Measurements from ENCODE around the gene TAC4.

The TAC4 gene

GRCh38 chr17:49848019-49848473, at the start of gene TAC4:
TAC4 (minus strand) TSS chr17:49848069; CDS start chr17:49848017, 52 bp downstream.
- DNase-seq, result no peak

- no peak for DNase-seq
Observed at GRCh38 chr17:49896860-49897259, 49.0 kb upstream of the TAC4 start.

DNA sequence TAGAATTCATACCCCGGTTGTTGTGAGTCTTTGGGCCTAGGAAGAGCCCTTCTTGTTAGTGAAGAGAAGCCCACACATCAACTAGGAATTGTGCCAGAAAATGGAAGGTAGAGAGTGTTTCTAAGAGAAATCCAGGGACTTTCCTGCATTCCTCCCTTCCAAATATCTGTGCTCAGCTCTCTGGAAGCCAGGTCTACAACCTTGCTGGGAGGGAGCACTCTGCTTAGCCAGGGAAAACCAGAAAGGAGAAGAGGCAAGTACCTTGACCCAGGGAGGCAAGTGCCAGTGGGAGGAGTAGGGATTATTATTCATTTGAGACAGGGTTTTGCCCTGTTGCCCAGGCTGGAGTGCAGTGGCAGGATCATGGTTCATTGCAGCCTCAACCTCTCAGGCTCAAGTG, 48.4 kb upstream of the TAC4 start:
- DNase-seq, result no peak

DNA sequence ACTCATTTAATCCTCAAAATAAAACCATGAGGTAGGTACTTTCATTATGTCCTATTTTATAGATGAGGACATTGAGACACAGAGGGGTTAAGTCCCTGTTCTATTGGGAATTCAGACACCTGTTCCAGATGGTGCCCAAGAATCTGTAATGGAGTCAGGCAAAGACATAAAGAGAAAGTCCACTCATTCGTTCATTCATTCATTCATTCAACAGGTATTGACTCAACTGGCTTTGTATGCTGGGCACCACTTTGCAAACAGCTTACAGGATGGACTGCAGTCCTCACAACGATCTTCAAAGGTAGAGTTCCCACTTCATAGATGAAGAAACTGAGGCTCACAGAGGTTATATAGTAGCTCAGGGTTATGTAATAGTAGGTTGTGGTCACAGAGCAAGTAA, 47.9 kb upstream of the TAC4 start:
- no peak for DNase-seq

GRCh38 chr17:49894761-49895160, 46.9 kb upstream of the TAC4 start:
- no peak for DNase-seq

- DNase-seq, result no peak
Observed at GRCh38 chr17:49891694-49892389, 44.0 kb upstream of the TAC4 start.

DNA sequence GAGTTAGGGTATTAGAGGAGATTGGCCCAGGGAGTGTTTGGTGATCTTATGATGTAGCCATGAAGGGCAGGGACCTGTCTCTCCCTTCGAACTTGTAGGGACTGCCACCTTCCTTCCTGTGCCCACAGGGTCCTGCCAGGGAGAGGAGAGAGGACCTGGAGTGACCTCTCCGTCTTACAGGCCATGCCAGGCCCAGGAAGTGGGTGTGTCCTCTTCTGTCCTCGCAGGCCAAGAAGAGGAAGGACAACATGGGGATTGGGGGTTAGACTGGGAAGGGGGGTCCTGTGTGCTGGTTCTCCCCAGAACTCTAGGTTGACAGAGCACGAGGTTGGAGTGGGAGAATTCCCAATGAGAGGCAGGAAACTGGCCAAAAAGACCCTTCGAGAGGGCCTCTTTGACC, 43.4 kb upstream of the TAC4 start:
- DNase-seq, result no peak

DNA sequence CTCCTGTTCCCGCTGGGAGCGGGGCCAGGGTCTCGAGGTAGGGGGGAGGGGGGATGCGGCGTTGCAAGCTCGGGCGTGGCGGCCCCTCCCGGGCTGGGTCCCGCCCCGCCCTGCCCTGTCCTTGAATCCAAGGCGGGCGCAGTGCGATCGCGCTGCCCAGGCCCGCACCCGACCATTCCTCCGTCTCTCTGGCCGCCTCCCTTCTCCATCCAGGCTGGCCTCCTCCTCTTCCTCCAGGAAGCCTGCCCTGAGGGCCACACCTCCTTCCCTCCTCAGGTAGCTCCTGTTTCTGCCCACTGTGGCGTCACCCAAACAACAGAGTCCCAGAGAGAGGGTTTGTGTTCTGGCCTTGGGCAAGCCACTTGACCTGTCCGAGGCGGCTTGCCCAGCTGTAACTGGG, 43.0 kb upstream of the TAC4 start:
- no peak for DNase-seq

GRCh38 chr17:49890077-49890821, 42.4 kb upstream of the TAC4 start:
- no peak for DNase-seq

DNA sequence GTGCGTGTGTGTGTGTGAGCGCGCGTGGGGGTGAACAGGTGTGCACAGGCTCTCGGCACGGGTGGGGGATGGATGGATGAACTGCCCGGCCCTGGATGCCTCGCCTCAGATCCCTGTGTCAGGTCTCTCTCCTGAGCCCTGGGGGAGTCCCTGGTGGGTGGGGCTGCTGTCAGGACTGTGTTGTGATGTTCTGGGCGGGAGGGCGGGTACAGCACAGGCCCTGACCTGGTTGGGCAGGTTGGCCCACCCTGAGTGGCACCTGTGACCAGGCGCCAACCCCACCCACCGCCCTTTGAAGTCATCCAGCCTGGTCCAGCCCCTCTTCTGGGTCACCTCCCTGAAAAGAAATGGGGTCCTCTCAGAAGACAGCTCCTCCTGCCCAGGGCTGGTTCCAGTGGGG, 41.6 kb upstream of the TAC4 start:
- DNase-seq, result no peak

DNA sequence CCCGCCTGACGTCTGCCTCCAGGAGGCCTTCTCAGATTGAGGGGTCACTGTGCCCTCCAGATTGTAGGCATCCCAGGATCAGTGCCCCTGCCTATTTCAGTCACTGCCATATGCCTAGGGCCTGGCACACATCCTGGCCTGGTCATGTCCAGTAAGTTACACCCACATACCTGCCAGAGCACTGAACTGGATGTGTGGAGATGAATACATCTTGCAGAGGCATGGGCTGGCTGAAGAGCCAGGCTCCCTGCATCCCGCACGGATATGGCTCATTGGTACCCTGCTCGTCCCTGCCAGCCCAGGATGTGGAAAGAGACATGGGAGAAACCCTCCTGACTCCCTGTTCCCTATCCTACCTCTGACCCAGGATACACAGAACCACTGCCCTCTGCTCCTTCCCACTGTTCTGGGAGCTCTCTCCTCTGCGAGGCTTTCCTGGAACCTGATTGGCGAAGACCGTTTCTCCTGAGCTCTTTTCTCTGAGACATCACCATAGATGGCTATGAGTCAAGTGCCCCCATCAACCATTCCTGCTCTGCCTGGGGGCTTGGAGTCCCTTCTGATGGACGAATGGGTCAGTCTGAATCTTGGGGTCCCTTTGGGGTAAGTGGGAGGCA, 40.0 kb upstream of the TAC4 start:
- no peak for DNase-seq

DNA sequence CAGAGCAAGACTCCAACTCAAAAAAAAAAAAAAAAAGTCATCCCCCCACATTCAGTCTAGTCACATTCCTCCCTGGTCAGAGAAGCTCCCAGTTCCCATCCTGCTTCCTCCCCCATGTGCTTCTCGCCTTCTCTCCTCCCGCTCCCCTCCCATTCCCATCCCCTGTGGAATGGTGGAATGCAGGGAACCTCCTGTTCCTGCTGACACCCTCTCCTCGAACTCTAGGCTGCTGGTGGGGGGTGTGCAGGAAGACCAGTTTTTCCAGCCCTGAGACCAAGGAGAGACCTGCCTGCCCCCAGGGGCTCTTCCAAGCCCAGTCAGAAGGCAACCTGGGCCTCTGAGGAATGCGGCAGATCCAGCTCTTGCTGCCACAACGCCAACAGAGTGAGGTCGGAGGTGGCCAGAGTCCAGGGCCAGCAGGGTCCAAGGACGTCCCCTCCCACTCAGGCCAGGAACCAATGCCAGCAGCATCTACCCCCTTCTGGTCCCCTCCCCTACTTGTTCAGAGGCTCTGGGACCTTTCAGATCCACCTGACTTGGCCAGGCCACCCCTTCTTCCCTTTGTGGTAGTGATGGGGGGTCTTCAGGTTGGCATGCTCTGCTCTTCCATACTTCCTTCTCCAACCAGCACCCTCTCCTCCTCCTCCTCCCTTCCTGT, 39.3 kb upstream of the TAC4 start:
- DNase-seq, result peak; percentile 16

- DNase-seq, result no peak
Observed at GRCh38 chr17:49886036-49886435, 38.2 kb upstream of the TAC4 start.

GRCh38 chr17:49882434-49882833, 34.6 kb upstream of the TAC4 start:
- no peak for DNase-seq

- no peak for DNase-seq
Observed at GRCh38 chr17:49881054-49881402, 33.2 kb upstream of the TAC4 start.

- peak; percentile 65 for DNase-seq
Observed at GRCh38 chr17:49880291-49881053, 32.6 kb upstream of the TAC4 start.

DNA sequence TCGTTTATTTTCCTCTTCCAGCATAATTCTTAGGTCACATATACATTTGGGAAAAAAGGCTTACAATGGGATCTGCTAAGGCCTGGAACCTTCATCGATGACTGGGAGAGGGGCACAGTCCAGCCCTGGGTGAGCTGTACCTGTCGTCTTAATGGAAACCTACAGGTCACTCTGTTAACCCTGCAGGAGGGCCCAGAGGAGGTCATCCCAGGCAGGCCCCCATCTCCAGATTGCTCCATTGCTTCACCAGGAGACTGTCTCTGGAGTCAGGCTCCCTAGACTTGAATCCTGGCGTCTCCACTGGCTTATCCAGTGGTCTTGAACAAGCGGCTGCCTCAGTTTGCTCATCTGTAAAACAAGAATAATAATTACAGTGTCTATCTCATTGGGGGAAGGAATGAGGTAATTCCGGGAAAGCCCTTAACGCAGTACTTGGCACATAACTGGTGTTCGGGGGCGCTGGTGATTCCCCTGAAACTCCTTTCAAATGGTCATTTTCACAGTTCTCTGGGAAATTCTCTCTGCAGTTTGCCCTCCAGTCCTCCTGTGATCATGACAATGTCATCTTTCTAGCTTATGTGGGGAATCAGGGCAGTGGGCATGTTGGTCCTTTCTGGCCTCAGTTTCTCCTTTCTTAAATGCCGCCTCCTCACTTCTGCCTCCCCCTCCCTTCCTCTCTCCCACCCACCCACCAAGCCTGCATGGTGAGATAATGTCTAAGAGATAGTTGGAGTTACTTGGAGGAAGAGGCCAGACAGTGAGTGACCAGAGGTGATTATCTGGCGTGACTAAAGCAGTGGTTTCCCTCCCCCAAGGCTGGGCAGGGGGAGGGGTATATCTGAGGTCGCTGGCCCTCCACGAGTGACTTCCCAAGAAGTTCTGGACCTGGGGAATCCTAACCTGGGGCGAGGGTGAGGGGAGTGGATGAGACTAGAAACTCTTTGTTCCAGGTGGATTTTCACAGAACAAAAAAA, 31.3 kb upstream of the TAC4 start:
- no peak for DNase-seq

DNA sequence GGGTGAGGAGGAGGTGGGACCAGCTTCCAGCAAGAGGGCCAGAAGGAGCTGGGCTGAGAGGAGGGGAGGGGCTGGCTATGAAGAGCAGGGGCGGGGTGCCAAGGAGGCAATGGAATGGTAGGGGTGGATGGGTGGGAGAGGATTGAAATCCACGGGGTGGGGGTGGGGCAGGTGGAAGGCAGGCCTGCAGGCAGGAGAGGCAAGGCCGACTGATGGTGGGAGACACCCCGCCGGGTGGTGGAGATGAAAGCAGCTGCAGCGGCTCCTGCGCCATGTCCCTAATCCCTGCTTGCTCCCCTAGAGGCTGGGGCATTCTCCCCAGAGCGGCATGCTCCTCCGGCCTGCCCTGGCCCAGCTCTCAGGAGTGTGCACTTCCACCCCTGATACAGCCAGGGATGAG, 27.8 kb upstream of the TAC4 start:
- DNase-seq, result no peak

GRCh38 chr17:49874911-49875310, 27.0 kb upstream of the TAC4 start:
- no peak for DNase-seq

DNA sequence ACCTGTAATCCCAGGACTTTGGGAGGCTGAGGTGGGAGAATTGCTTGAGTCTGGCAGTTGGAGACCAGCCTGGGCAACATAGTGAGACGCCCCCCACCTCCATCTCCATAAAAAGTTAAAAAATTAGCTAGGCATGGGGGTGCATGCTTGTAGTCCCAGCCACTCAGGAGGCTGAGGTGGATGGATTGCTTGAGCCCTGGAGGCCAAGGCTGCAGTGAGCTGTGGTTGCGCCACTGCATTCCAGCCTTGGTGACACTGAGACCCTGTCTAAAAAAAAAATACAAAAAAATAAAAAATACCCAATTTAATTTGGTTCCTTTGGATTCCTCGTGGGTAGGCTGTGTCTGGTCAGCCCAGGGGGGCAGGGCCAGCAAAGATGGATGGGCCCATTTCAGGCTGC, 26.1 kb upstream of the TAC4 start:
- DNase-seq, result no peak

DNA sequence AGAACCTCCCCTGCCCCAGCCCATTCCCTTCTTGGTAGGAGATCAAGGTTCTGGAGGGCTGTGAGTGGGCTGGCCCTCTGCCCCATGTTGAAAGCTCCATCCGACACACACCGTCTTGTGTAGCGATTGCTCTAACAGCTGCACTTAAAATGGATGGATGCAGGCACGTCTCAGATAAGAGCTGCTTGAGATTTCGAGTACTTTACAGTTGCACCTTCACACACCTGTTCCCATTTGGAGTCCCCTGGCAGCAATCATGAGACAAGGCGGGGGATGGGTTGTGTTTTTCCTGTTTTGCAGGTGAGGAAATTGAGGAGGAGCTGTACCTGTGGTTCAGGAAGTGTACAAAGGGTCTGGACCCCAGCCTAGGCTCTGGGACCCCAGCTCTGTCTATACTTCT, 25.6 kb upstream of the TAC4 start:
- no peak for DNase-seq

Data from EL (cell line).